Measurements from ENCODE around the gene CCDC191. TPM values are rescaled to one million over a fixed set of nuclear protein-coding genes. Genes with fewer than 3 reads are reported as not detected.

CCDC191 gene
- total RNA-seq, 4 donors from 2014 or later: 5.7 to 27.7 (median 11.7) TPM

- no peaks in the 10 kb centered on the region for H3K9me3 ChIP-seq
- in situ Hi-C loops (cut with MboI; ENCODE audit: low pct_ligation_motif_present in 1 of 4, low pct_unique_long_range_greater_than_20kb in 1 of 4, low sequenced_read_pairs in 3 of 4): loop anchor here in 1 of 4 donors (25.0 kb wide), 1 partner anchor 321 kb away; the partner anchor contains the start of genes ATP6V1A and NAA50
- no peak overlapping the region for H3K4me3 ChIP-seq
- WGBS, 2 donors (ENCODE audit: low coverage in 1 of 2): 94 to 95% methylated on average over 7 to 8 of the region's 8 CpGs
- H3K27ac ChIP-seq: no peak overlapping the region
- no peak for DNase-seq
- intact Hi-C loops (cut with DNase I; ENCODE audit: low total_unique reads): no loop called here
- H3K4me1 ChIP-seq: peaks cover 6 to 26% (median 13%) of the 10 kb centered on the region in 4 donors
- no peaks in the 10 kb centered on the region for H3K27me3 ChIP-seq
- no peak for TF ChIP-seq POLR2AphosphoS5 (IDR thresholded peaks at IDR 0.05)
- no peak for TF ChIP-seq CTCF (IDR thresholded peaks at IDR 0.05)
- no peak for TF ChIP-seq EP300 (IDR thresholded peaks at IDR 0.05; ENCODE audit: low read depth)
- TF ChIP-seq POLR2A (IDR thresholded peaks at IDR 0.05): no peak
- no peaks in the 10 kb centered on the region for H3K36me3 ChIP-seq
Observed at GRCh38 chr3:114058646-114059045, 2.3 kb upstream of the CCDC191 start.

- Histone ChIP-seq H3K4me3 (peak overlapping the region; percentile 50 to 72 (median 60)), H3K36me3 (no peaks in the 10 kb centered on the region), H3K27me3 (no peaks in the 10 kb centered on the region), H3K4me1 (peaks cover 6 to 26% (median 13%) of the 10 kb centered on the region in 4 donors), H3K9me3 (no peaks in the 10 kb centered on the region), H3K27ac (peak overlapping the region; percentile 76 to 90 (median 87))
- DNase-seq: no peak
- WGBS, 2 donors (ENCODE audit: low coverage in 1 of 2): 0% methylated on average over 3 to 8 of the region's 8 CpGs
- intact Hi-C loops (cut with DNase I; ENCODE audit: low total_unique reads) (no loop called here), in situ Hi-C loops (cut with MboI; ENCODE audit: low pct_ligation_motif_present in 1 of 4, low pct_unique_long_range_greater_than_20kb in 1 of 4, low sequenced_read_pairs in 3 of 4) (loop anchor here in 1 of 4 donors (25.0 kb wide), 1 partner anchor 320 kb away; the partner anchor contains the start of genes ATP6V1A and NAA50)
- TF ChIP-seq POLR2AphosphoS5 (IDR thresholded peaks at IDR 0.05): no peak
- TF ChIP-seq POLR2A (IDR thresholded peaks at IDR 0.05): no peak
- no peak for TF ChIP-seq EP300 (IDR thresholded peaks at IDR 0.05; ENCODE audit: low read depth)
- no peak for TF ChIP-seq CTCF (IDR thresholded peaks at IDR 0.05)
Observed at GRCh38 chr3:114057011-114057347, 653 bp upstream of the CCDC191 start.

- H3K27me3 ChIP-seq: no peaks in the 10 kb centered on the region
- 87 to 100% methylated on average over 1 to 2 of the region's 2 CpGs for WGBS, 2 donors (ENCODE audit: low coverage in 1 of 2)
- H3K9me3 ChIP-seq: no peaks in the 10 kb centered on the region
- DNase-seq: no peak
- in situ Hi-C loops (cut with MboI; ENCODE audit: low pct_ligation_motif_present in 1 of 4, low pct_unique_long_range_greater_than_20kb in 1 of 4, low sequenced_read_pairs in 3 of 4): loop anchor here in 1 of 4 donors (25.0 kb wide), 1 partner anchor 315 kb away; the partner anchor contains the start of genes ATP6V1A and NAA50
- intact Hi-C loops (cut with DNase I; ENCODE audit: low total_unique reads): no loop called here
- no peak overlapping the region for H3K27ac ChIP-seq
- no peak overlapping the region for H3K4me3 ChIP-seq
- TF ChIP-seq POLR2AphosphoS5 (IDR thresholded peaks at IDR 0.05): no peak
- no peak for TF ChIP-seq EP300 (IDR thresholded peaks at IDR 0.05; ENCODE audit: low read depth)
- TF ChIP-seq CTCF (IDR thresholded peaks at IDR 0.05): no peak
- no peak for TF ChIP-seq POLR2A (IDR thresholded peaks at IDR 0.05)
- peaks cover 0 to 9% (median 4%) of the 10 kb centered on the region in 4 donors for H3K4me1 ChIP-seq
- no peaks in the 10 kb centered on the region for H3K36me3 ChIP-seq
Observed at GRCh38 chr3:114052216-114052615, 4.1 kb downstream of the CCDC191 start.

GRCh38 chr3:114043205-114043604 lies 13.1 kb downstream of the CCDC191 start:
- in situ Hi-C loops (cut with MboI; ENCODE audit: low pct_ligation_motif_present in 1 of 4, low pct_unique_long_range_greater_than_20kb in 1 of 4, low sequenced_read_pairs in 3 of 4): no loop called here

More at GRCh38 chr3:114043205-114043604, 13.1 kb downstream of the CCDC191 start:
- no peaks in the 10 kb centered on the region for H3K27me3 ChIP-seq
- no peak for DNase-seq
- intact Hi-C loops (cut with DNase I; ENCODE audit: low total_unique reads): no loop called here
- H3K9me3 ChIP-seq: no peaks in the 10 kb centered on the region
- H3K27ac ChIP-seq: no peak overlapping the region
- no peaks in the 10 kb centered on the region for H3K4me1 ChIP-seq
- no peak for TF ChIP-seq POLR2AphosphoS5 (IDR thresholded peaks at IDR 0.05)
- TF ChIP-seq CTCF (IDR thresholded peaks at IDR 0.05): no peak
- TF ChIP-seq POLR2A (IDR thresholded peaks at IDR 0.05): no peak
- TF ChIP-seq EP300 (IDR thresholded peaks at IDR 0.05; ENCODE audit: low read depth): no peak
- no peaks in the 10 kb centered on the region for H3K36me3 ChIP-seq
- H3K4me3 ChIP-seq: no peak overlapping the region
